ENCODE results near the gene MAN2A1.

- TF ChIP-seq CTCF (IDR thresholded peaks at IDR 0.05) (no peak), POLR2A (IDR thresholded peaks at IDR 0.05) (no peak)
These were observed 23.7 kb downstream of the MAN2A1 start for GRCh38 chr5:109713453-109713852.
